GM10248 (cell line): ENCODE measurements around the gene STARD4.

Source experiments
- CTCF ChIA-PET: fragments of 300-600 bp; sonication (Branson Sonifier 250); formaldehyde crosslinking; extraction: SDS; loops from one replicate; lab custom pipeline; 2021; ENCODE audit warnings: antibody characterized with exemption; lab: Yijun Ruan, JAX
- POLR2A ChIA-PET: fragments of 350-650 bp; sonication (Branson Sonifier 250); formaldehyde crosslinking; extraction: SDS; loops from one replicate; lab custom pipeline; 2020; ENCODE audit warnings: antibody characterized with exemption; lab: Yijun Ruan, JAX
- DNase-seq: peaks from one replicate; pipeline ENCODE4 v3.0.0; 2012; ENCODE audit errors: extremely low spot score
- CTCF ChIP-seq: IDR thresholded peaks from 2 replicates; pipeline ENCODE4 v1.5.1; 2012; ENCODE audit warnings: mild to moderate bottlenecking, low read depth; ENCODE audit errors: extremely low read depth, missing control alignments, control extremely low read depth

STARD4 gene

GRCh38 chr5:111509119-111509518 is 3.2 kb downstream of the STARD4 start:
- no peak for TF ChIP-seq CTCF
- ChIA-PET CTCF (interaction anchor here (0.9 to 2.2 kb wide), 5 partner anchors 9 to 351 kb away, joined by 3 to 7 read pairs (median 3); no protein-coding TSS in a partner anchor), POLR2A (no interaction called here)
- DNase-seq, result no peak

GRCh38 chr5:111507276-111507675 is 5.1 kb downstream of the STARD4 start:
- TF ChIP-seq CTCF, result no peak
- no peak for DNase-seq
- POLR2A ChIA-PET, result no interaction called here

GRCh38 chr5:111505096-111505495 is 7.2 kb downstream of the STARD4 start:
- ChIA-PET POLR2A (no interaction called here), CTCF (no interaction called here)
- no peak for DNase-seq
- no peak for TF ChIP-seq CTCF

More at GRCh38 chr5:111507276-111507675, 5.1 kb downstream of the STARD4 start:
- CTCF ChIA-PET, result interaction anchor here (0.7 to 2.5 kb wide), 4 partner anchors 24 to 113 kb away, joined by 3 to 5 read pairs (median 4); no protein-coding TSS in a partner anchor

- no peak for DNase-seq
- ChIA-PET POLR2A (no interaction called here), CTCF (no interaction called here)
- no peak for TF ChIP-seq CTCF
Measured at GRCh38 chr5:111502956-111503355, 9.4 kb downstream of the STARD4 start.

GRCh38 chr5:111498346-111498745 is 14.0 kb downstream of the STARD4 start:
- TF ChIP-seq CTCF, result no peak
- POLR2A ChIA-PET, result no interaction called here
- DNase-seq, result no peak
- CTCF ChIA-PET, result interaction anchor here (2.8 kb wide), 1 partner anchor 13 kb away, joined by 10 read pairs; the partner anchor contains the start of gene STARD4

GRCh38 chr5:111495159-111495558 is 17.2 kb downstream of the STARD4 start:
- no peak for TF ChIP-seq CTCF
- POLR2A ChIA-PET, result interaction anchor here (1.3 kb wide), 1 partner anchor 13 kb away, joined by 20 read pairs; no protein-coding TSS in a partner anchor
- no peak for DNase-seq

More at GRCh38 chr5:111495159-111495558, 17.2 kb downstream of the STARD4 start:
- CTCF ChIA-PET, result interaction anchor here (1.1 to 2.2 kb wide), 7 partner anchors 10 to 39 kb away, joined by 3 to 6 read pairs (median 4); no protein-coding TSS in a partner anchor
